ENCODE data around the gene TAS2R30.

GRCh38 chr12:11183011-11183410 is 48.6 kb upstream of the TAS2R30 start:
- no peak for TF ChIP-seq EP300 (IDR thresholded peaks at IDR 0.05; ENCODE audit: low read depth)
- no peak for TF ChIP-seq CTCF (IDR thresholded peaks at IDR 0.05)
- TF ChIP-seq POLR2A (IDR thresholded peaks at IDR 0.05), result no peak

Measured in transverse colon (tissue), 3 donors.